Vagina (tissue), 2 donors: Measurements from ENCODE around the gene KCNJ1. TPM values are rescaled to one million over a fixed set of nuclear protein-coding genes. Genes with fewer than 3 reads are reported as not detected.
A peak's percentile ranks its signal among the peaks of the same experiment; 100 is the strongest.

Source experiments
- DNase-seq, 2 donors: peaks; one replicate each; pipeline ENCODE4 v3.0.0-alpha.2; 2017; ENCODE audit errors: extremely low spot score in 2 of 2
- H3K27ac ChIP-seq: fragments of 200-600 bp; sonication (generic); one replicate; pipeline ENCODE4 v1.5.1; 2019
- H3K27me3 ChIP-seq: fragments of 200-600 bp; sonication (generic); one replicate; pipeline ENCODE4 v1.5.1; 2019
- H3K36me3 ChIP-seq, 2 donors: fragments of 200-600 bp; sonication (generic); one replicate each; pipeline ENCODE4 v1.5.1; 2017 to 2019
- H3K4me1 ChIP-seq: fragments of 200-600 bp; sonication (generic); one replicate; pipeline ENCODE4 v1.5.1; 2019
- H3K4me3 ChIP-seq, 2 donors: fragments of 200-600 bp; sonication (generic); 1 replicate in 1 of 2; 2 replicates in 1 of 2; pipeline ENCODE4 v1.5.1; 2016 to 2019
- H3K9me3 ChIP-seq: fragments of 200-600 bp; sonication (generic); one replicate; pipeline ENCODE4 v1.5.1; 2019
- CTCF ChIP-seq, 3 experiments: fragments of 450-650 bp in 2 of 3; fragments of 200-600 bp in 1 of 3; sonication (generic) in 1 of 3; IDR thresholded peaks; one replicate each; pipeline ENCODE4 v1.5.1; 2017 to 2019; ENCODE audit warnings: antibody characterized with exemption in 3 of 3, mild to moderate bottlenecking in 2 of 3, moderate library complexity in 2 of 3
- POLR2A ChIP-seq, 2 donors: fragments of 450-650 bp; IDR thresholded peaks; one replicate each; pipeline ENCODE4 v1.6.1; 2017; ENCODE audit warnings: antibody characterized with exemption in 2 of 2, mild to moderate bottlenecking in 2 of 2, moderate library complexity in 2 of 2
- POLR2AphosphoS5 ChIP-seq, 2 donors: sonication (generic); formaldehyde crosslinking; IDR thresholded peaks; one replicate each; pipeline ENCODE4 v1.9.0; 2017; ENCODE audit warnings: antibody characterized with exemption in 2 of 2, mild to moderate bottlenecking in 2 of 2, low read depth in 1 of 2; ENCODE audit not compliant: insufficient read depth in 1 of 2
- intact Hi-C: fragments of 100-400 bp; cut with DNase I; formaldehyde crosslinking; loops from one replicate; pipeline ENCODE4 v1.15.1; 2023
- total RNA-seq: library from RNA; depleted of rRNA; stranded (reverse); fragments of >200 nt; gene quantifications from one replicate; pipeline ENCODE4 v1.2.3, GENCODE V29; 2016

The KCNJ1 gene
- 1.5 TPM for total RNA-seq

DNA sequence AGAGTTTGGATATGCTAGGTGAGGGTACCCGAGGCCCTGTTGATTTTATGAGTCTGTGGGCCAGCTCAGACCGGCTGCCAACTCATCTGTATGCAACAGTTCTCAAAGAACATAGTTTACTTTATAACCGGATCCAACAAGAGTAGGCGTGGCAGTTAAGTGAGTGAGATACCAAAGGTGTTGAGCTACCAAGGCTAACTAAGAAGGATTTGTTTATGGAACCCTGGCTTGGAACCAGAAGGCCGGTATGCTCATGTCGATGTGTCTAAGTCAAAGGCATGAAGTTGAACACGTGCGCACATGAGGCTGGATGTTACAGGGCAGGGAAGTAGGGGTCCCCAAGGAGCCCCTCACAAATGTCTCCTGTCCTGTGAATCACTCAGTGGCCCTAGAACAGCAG is at the start of gene KCNJ1:
TSS of gene KCNJ1 (minus strand) at position 20 of the 400 bp plus-strand sequence. CDS start 27,053 bp downstream, outside the sequence.
- Histone ChIP-seq H3K27me3 (no peaks in the 10 kb centered on the region), H3K9me3 (no peaks in the 10 kb centered on the region), H3K36me3 (no peaks in the 10 kb centered on the region), H3K4me1 (no peaks in the 10 kb centered on the region), H3K4me3 (no peak within 1 kb of the TSS), H3K27ac (no peak within 1 kb of the TSS)
- DNase-seq: no peak
- TF ChIP-seq POLR2A (IDR thresholded peaks at IDR 0.05): no peak
- TF ChIP-seq POLR2AphosphoS5 (IDR thresholded peaks at IDR 0.05; ENCODE audit: insufficient read depth in 1 of 2, low read depth in 1 of 2): no peak
- TF ChIP-seq CTCF (IDR thresholded peaks at IDR 0.05): no peak
- intact Hi-C loops: no loop called here

GRCh38 chr11:128916681-128917080 is 49.6 kb upstream of the KCNJ1 start:
- Histone ChIP-seq H3K9me3 (no peaks in the 10 kb centered on the region), H3K4me3 (no peak overlapping the region), H3K36me3 (no peaks in the 10 kb centered on the region), H3K4me1 (peaks cover 6% of the 10 kb centered on the region), H3K27ac (no peak overlapping the region), H3K27me3 (no peaks in the 10 kb centered on the region)
- no peak for TF ChIP-seq CTCF (IDR thresholded peaks at IDR 0.05)
- no peak for TF ChIP-seq POLR2A (IDR thresholded peaks at IDR 0.05)
- no peak for TF ChIP-seq POLR2AphosphoS5 (IDR thresholded peaks at IDR 0.05; ENCODE audit: insufficient read depth in 1 of 2, low read depth in 1 of 2)
- intact Hi-C loops: no loop called here
- no peak for DNase-seq

GRCh38 chr11:128916037-128916572 is 49.0 kb upstream of the KCNJ1 start:
- no peaks in the 10 kb centered on the region for H3K27me3 ChIP-seq
- TF ChIP-seq POLR2A (IDR thresholded peaks at IDR 0.05): no peak
- no peak for TF ChIP-seq POLR2AphosphoS5 (IDR thresholded peaks at IDR 0.05; ENCODE audit: insufficient read depth in 1 of 2, low read depth in 1 of 2)
- TF ChIP-seq CTCF (IDR thresholded peaks at IDR 0.05): no peak
- no peaks in the 10 kb centered on the region for H3K9me3 ChIP-seq
- H3K27ac ChIP-seq: no peak overlapping the region
- H3K4me1 ChIP-seq: peaks cover 6% of the 10 kb centered on the region
- H3K4me3 ChIP-seq: no peak overlapping the region
- H3K36me3 ChIP-seq: no peaks in the 10 kb centered on the region
- intact Hi-C loops: no loop called here
- DNase-seq: no peak

DNA sequence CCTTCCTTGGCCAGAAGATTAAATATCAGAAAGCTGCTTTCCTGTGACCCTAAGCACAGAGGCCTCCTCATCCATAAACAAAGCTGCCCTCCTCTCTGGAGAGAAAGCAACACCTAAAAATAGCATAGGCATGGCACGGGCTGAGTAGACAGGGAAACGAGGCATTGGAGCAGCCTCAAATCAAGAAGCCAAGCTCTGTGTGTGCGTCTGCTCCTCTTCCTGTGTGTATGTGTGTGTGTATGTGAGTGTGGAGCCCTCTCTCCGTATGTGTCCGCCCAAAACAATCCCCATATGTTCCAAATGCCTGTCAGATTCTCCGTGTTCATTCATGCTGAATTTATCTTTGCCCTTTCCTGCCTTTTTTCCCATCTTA is 48.0 kb upstream of the KCNJ1 start:
- Histone ChIP-seq H3K9me3 (no peaks in the 10 kb centered on the region), H3K27me3 (no peaks in the 10 kb centered on the region), H3K4me3 (no peak overlapping the region), H3K4me1 (peaks cover 6% of the 10 kb centered on the region), H3K36me3 (no peaks in the 10 kb centered on the region), H3K27ac (no peak overlapping the region)
- intact Hi-C loops: no loop called here
- DNase-seq: no peak
- TF ChIP-seq CTCF (IDR thresholded peaks at IDR 0.05): no peak
- TF ChIP-seq POLR2AphosphoS5 (IDR thresholded peaks at IDR 0.05; ENCODE audit: insufficient read depth in 1 of 2, low read depth in 1 of 2): no peak
- no peak for TF ChIP-seq POLR2A (IDR thresholded peaks at IDR 0.05)

- H3K9me3 ChIP-seq: no peaks in the 10 kb centered on the region
- intact Hi-C loops: no loop called here
- H3K4me3 ChIP-seq: no peak overlapping the region
- no peaks in the 10 kb centered on the region for H3K36me3 ChIP-seq
- no peak overlapping the region for H3K27ac ChIP-seq
- H3K4me1 ChIP-seq: peaks cover 8% of the 10 kb centered on the region
- TF ChIP-seq POLR2AphosphoS5 (IDR thresholded peaks at IDR 0.05; ENCODE audit: insufficient read depth in 1 of 2, low read depth in 1 of 2) (peak in 1 of 2 donors; percentile 31), CTCF (IDR thresholded peaks at IDR 0.05) (no peak), POLR2A (IDR thresholded peaks at IDR 0.05) (no peak)
- no peak for DNase-seq
- H3K27me3 ChIP-seq: no peaks in the 10 kb centered on the region
These were observed 47.4 kb upstream of the KCNJ1 start for GRCh38 chr11:128914216-128915148.
